ENCODE measurements around the gene UBALD2. TPM values are rescaled to one million over a fixed set of nuclear protein-coding genes. Genes with fewer than 3 reads are reported as not detected.
A peak's percentile ranks its signal among the peaks of the same experiment; 100 is the strongest.
"Not testable (repeated sequence)": the region's sequence is repeated elsewhere in the genome, so short reads cannot be mapped to it uniquely, and the experiment has no call there.

UBALD2 gene
- total and polyA plus RNA-seq, 2 donors = 42.5 to 48.1 TPM

- H3K4me3 ChIP-seq (ENCODE audit: low read length in 2 of 2) = no peak overlapping the region
- H3K4me1 ChIP-seq (ENCODE audit: control insufficient read depth in 2 of 2, insufficient read depth in 2 of 2, low read length in 2 of 2) = no peaks in the 10 kb centered on the region
- peaks cover 0 to 11% of the 10 kb centered on the region in 2 donors for H3K36me3 ChIP-seq (ENCODE audit: control insufficient read depth in 2 of 2, insufficient read depth in 2 of 2, low read length in 1 of 2)
- WGBS = 89% methylated on average over 17 of the region's 17 CpGs
- no peaks in the 10 kb centered on the region for H3K27me3 ChIP-seq (ENCODE audit: control insufficient read depth in 2 of 2, insufficient read depth in 1 of 2, low read length in 1 of 2)
- no peak overlapping the region for H3K27ac ChIP-seq (ENCODE audit: low read depth in 1 of 2, low read length in 1 of 2)
- no peak for DNase-seq (ENCODE audit: low read depth in 6 of 9, low spot score in 9 of 9)
- no peaks in the 10 kb centered on the region for H3K9me3 ChIP-seq (ENCODE audit: control insufficient read depth in 2 of 2, insufficient read depth in 1 of 2, low read length in 1 of 2)
Observed at GRCh38 chr17:76304226-76305134, 39.3 kb downstream of the UBALD2 start.

- H3K4me1 ChIP-seq (ENCODE audit: control insufficient read depth in 2 of 2, insufficient read depth in 2 of 2, low read length in 2 of 2) = not testable (repeated sequence)
Observed at GRCh38 chr17:76305135-76305454, 39.9 kb downstream of the UBALD2 start.

GRCh38 chr17:76307299-76307965 lies 42.3 kb downstream of the UBALD2 start:
- Histone ChIP-seq H3K36me3 (ENCODE audit: control insufficient read depth in 2 of 2, insufficient read depth in 2 of 2, low read length in 1 of 2) (peaks cover 13 to 16% of the 10 kb centered on the region in 2 donors), H3K27ac (ENCODE audit: low read depth in 1 of 2, low read length in 1 of 2) (no peak overlapping the region), H3K27me3 (ENCODE audit: control insufficient read depth in 2 of 2, insufficient read depth in 1 of 2, low read length in 1 of 2) (no peaks in the 10 kb centered on the region), H3K4me1 (ENCODE audit: control insufficient read depth in 2 of 2, insufficient read depth in 2 of 2, low read length in 2 of 2) (no peaks in the 10 kb centered on the region), H3K4me3 (ENCODE audit: low read length in 2 of 2) (no peak overlapping the region), H3K9me3 (ENCODE audit: control insufficient read depth in 2 of 2, insufficient read depth in 1 of 2, low read length in 1 of 2) (no peaks in the 10 kb centered on the region)
- no peak for DNase-seq (ENCODE audit: low read depth in 6 of 9, low spot score in 9 of 9)
- WGBS = 98% methylated on average over 58 of the region's 58 CpGs

More at GRCh38 chr17:76305135-76305454, 39.9 kb downstream of the UBALD2 start:
- H3K27me3 ChIP-seq (ENCODE audit: control insufficient read depth in 2 of 2, insufficient read depth in 1 of 2, low read length in 1 of 2); H3K9me3 ChIP-seq (ENCODE audit: control insufficient read depth in 2 of 2, insufficient read depth in 1 of 2, low read length in 1 of 2); DNase-seq (ENCODE audit: low read depth in 6 of 9, low spot score in 9 of 9); H3K4me3 ChIP-seq (ENCODE audit: low read length in 2 of 2); H3K27ac ChIP-seq (ENCODE audit: low read depth in 1 of 2, low read length in 1 of 2): not testable (repeated sequence)
- H3K36me3 ChIP-seq (ENCODE audit: control insufficient read depth in 2 of 2, insufficient read depth in 2 of 2, low read length in 1 of 2) = peaks cover 0 to 11% of the 10 kb centered on the region in 2 donors
- WGBS = 96% methylated on average over 3 of the region's 3 CpGs

- no peaks in the 10 kb centered on the region for H3K4me1 ChIP-seq (ENCODE audit: control insufficient read depth in 2 of 2, insufficient read depth in 2 of 2, low read length in 2 of 2)
- no peaks in the 10 kb centered on the region for H3K27me3 ChIP-seq (ENCODE audit: control insufficient read depth in 2 of 2, insufficient read depth in 1 of 2, low read length in 1 of 2)
- H3K36me3 ChIP-seq (ENCODE audit: control insufficient read depth in 2 of 2, insufficient read depth in 2 of 2, low read length in 1 of 2) = peaks cover 15 to 19% of the 10 kb centered on the region in 2 donors
- no peak within 1 kb of the TSS for H3K27ac ChIP-seq (ENCODE audit: low read depth in 1 of 2, low read length in 1 of 2)
- no peak within 1 kb of the TSS for H3K4me3 ChIP-seq (ENCODE audit: low read length in 2 of 2)
- H3K9me3 ChIP-seq (ENCODE audit: control insufficient read depth in 2 of 2, insufficient read depth in 1 of 2, low read length in 1 of 2) = no peaks in the 10 kb centered on the region
- no peak for DNase-seq (ENCODE audit: low read depth in 6 of 9, low spot score in 9 of 9)
- WGBS = 98% methylated on average over 44 of the region's 44 CpGs
Observed at GRCh38 chr17:76307966-76308338, 42.8 kb downstream of the UBALD2 start, which contains the start of gene QRICH2. Gene QRICH2 (minus strand): TSS chr17:76308276. CDS start chr17:76307998, 278 bp downstream.

GRCh38 chr17:76309461-76309860 lies 44.3 kb downstream of the UBALD2 start:
- WGBS = 92% methylated on average over 4 of the region's 4 CpGs
- Histone ChIP-seq H3K27me3 (ENCODE audit: control insufficient read depth in 2 of 2, insufficient read depth in 1 of 2, low read length in 1 of 2) (no peaks in the 10 kb centered on the region), H3K4me3 (ENCODE audit: low read length in 2 of 2) (no peak overlapping the region), H3K27ac (ENCODE audit: low read depth in 1 of 2, low read length in 1 of 2) (no peak overlapping the region), H3K9me3 (ENCODE audit: control insufficient read depth in 2 of 2, insufficient read depth in 1 of 2, low read length in 1 of 2) (no peaks in the 10 kb centered on the region), H3K4me1 (ENCODE audit: control insufficient read depth in 2 of 2, insufficient read depth in 2 of 2, low read length in 2 of 2) (peaks cover 0 to under 1% of the 10 kb centered on the region in 2 donors), H3K36me3 (ENCODE audit: control insufficient read depth in 2 of 2, insufficient read depth in 2 of 2, low read length in 1 of 2) (peaks cover 22 to 27% of the 10 kb centered on the region in 2 donors)
- DNase-seq (ENCODE audit: low read depth in 6 of 9, low spot score in 9 of 9) = no peak

GRCh38 chr17:76312735-76313134 lies 47.6 kb downstream of the UBALD2 start:
- Histone ChIP-seq H3K27ac (ENCODE audit: low read depth in 1 of 2, low read length in 1 of 2) (no peak overlapping the region), H3K36me3 (ENCODE audit: control insufficient read depth in 2 of 2, insufficient read depth in 2 of 2, low read length in 1 of 2) (peaks cover 24 to 28% of the 10 kb centered on the region in 2 donors), H3K27me3 (ENCODE audit: control insufficient read depth in 2 of 2, insufficient read depth in 1 of 2, low read length in 1 of 2) (no peaks in the 10 kb centered on the region), H3K4me1 (ENCODE audit: control insufficient read depth in 2 of 2, insufficient read depth in 2 of 2, low read length in 2 of 2) (peaks cover 0 to 3% of the 10 kb centered on the region in 2 donors), H3K9me3 (ENCODE audit: control insufficient read depth in 2 of 2, insufficient read depth in 1 of 2, low read length in 1 of 2) (no peaks in the 10 kb centered on the region), H3K4me3 (ENCODE audit: low read length in 2 of 2) (no peak overlapping the region)
- 91% methylated on average over 9 of the region's 9 CpGs for WGBS
- no peak for DNase-seq (ENCODE audit: low read depth in 6 of 9, low spot score in 9 of 9)

GRCh38 chr17:76314392-76315227 lies 49.5 kb downstream of the UBALD2 start:
- Histone ChIP-seq H3K27me3 (ENCODE audit: control insufficient read depth in 2 of 2, insufficient read depth in 1 of 2, low read length in 1 of 2) (no peaks in the 10 kb centered on the region), H3K27ac (ENCODE audit: low read depth in 1 of 2, low read length in 1 of 2) (peak overlapping the region in 1 of 2 donors; percentile 42), H3K4me1 (ENCODE audit: control insufficient read depth in 2 of 2, insufficient read depth in 2 of 2, low read length in 2 of 2) (peaks cover 0 to 3% of the 10 kb centered on the region in 2 donors), H3K9me3 (ENCODE audit: control insufficient read depth in 2 of 2, insufficient read depth in 1 of 2, low read length in 1 of 2) (no peaks in the 10 kb centered on the region), H3K36me3 (ENCODE audit: control insufficient read depth in 2 of 2, insufficient read depth in 2 of 2, low read length in 1 of 2) (peaks cover 21 to 28% of the 10 kb centered on the region in 2 donors), H3K4me3 (ENCODE audit: low read length in 2 of 2) (no peak overlapping the region)
- DNase-seq (ENCODE audit: low read depth in 6 of 9, low spot score in 9 of 9) = no peak
- 93% methylated on average over 15 of the region's 15 CpGs for WGBS

- Histone ChIP-seq H3K4me1 (ENCODE audit: control insufficient read depth in 2 of 2, insufficient read depth in 2 of 2, low read length in 2 of 2) (peaks cover 0 to 3% of the 10 kb centered on the region in 2 donors), H3K27me3 (ENCODE audit: control insufficient read depth in 2 of 2, insufficient read depth in 1 of 2, low read length in 1 of 2) (no peaks in the 10 kb centered on the region), H3K27ac (ENCODE audit: low read depth in 1 of 2, low read length in 1 of 2) (no peak overlapping the region), H3K36me3 (ENCODE audit: control insufficient read depth in 2 of 2, insufficient read depth in 2 of 2, low read length in 1 of 2) (peaks cover 16 to 22% of the 10 kb centered on the region in 2 donors), H3K4me3 (ENCODE audit: low read length in 2 of 2) (no peak overlapping the region), H3K9me3 (ENCODE audit: control insufficient read depth in 2 of 2, insufficient read depth in 1 of 2, low read length in 1 of 2) (no peaks in the 10 kb centered on the region)
- no peak for DNase-seq (ENCODE audit: low read depth in 6 of 9, low spot score in 9 of 9)
- 96% methylated on average over 2 of the region's 2 CpGs for WGBS
Observed at GRCh38 chr17:76317535-76317934, 52.4 kb downstream of the UBALD2 start.
